Stimulated activated CD8-positive, alpha-beta memory T cell treated with anti-CD3 and anti-CD28 coated beads, Interleukin-7, amount 100 ng/mL, for 24 hours (primary cell): Measurements from ENCODE around the gene HOXB4.

Experiments
- DNase-seq: peaks from one replicate; pipeline ENCODE4 v3.0.0-alpha.2; 2020; ENCODE audit warnings: low read depth

The HOXB4 gene

GRCh38 chr17:48589831-48590606, 11.9 kb upstream of the HOXB4 start, which contains the start of gene HOXB3:
Gene HOXB3, minus strand, starts transcription at chr17:48590241. Its CDS starts 37,767 bp downstream, at chr17:48552474.
- DNase-seq, result no peak

DNA sequence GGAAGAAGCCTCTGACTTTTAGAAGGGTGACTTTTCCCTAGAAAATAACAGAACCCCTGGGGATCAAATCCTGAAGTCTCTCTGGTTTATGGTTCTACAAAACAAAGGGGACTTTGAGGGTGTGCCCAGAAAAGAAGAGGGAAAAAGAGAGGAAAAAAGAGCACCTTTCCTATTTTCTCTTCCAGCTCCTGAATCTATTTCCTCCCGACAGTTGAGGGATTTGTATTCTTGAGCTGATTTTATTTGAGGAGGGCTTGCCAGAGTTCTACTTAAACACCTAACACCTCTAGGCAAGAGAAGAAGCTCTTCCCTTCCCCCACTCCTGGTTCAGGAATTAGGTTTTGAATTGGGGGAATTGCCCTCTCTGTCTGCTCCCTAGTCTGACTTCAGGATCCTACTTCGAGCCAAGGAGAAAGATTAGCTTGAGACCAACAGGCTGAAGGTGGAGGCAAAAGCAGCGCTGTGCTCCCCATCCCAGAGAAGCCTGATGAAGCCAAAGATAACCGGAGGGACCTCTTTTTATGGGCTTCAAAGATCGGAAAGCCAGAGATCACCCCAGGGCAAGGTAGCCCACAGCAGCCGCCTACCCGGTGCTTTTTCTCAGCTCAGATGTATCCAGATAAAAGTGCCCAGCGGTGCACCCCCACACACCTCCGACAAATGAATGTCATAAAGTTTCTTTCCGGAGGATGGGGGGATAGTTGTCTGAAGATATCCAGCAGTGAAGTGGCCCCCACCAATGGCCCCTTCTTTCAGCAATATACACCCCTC, 11.1 kb upstream of the HOXB4 start:
- no peak for DNase-seq

DNA sequence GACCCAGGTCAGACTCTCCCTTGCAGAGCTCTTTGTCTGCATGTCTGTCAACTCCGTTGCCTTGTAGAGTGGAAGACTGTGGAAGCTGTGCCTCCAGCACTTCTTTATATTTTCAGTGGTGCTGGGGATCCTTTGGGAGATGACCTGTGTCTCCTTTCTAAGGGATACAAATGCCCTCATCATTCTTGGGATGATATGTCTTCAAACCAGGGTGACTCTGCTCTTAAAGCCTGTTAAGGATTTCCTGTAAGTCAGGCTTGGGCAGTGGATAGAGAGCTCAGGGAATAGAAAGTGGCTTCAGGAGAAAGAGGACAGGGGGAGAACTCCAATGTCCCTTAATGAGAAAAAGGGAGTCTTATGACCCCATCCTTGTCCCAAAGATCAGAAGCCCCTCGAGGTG, 10.4 kb upstream of the HOXB4 start:
- no peak for DNase-seq

GRCh38 chr17:48588074-48588415, 9.9 kb upstream of the HOXB4 start:
- DNase-seq, result no peak

DNA sequence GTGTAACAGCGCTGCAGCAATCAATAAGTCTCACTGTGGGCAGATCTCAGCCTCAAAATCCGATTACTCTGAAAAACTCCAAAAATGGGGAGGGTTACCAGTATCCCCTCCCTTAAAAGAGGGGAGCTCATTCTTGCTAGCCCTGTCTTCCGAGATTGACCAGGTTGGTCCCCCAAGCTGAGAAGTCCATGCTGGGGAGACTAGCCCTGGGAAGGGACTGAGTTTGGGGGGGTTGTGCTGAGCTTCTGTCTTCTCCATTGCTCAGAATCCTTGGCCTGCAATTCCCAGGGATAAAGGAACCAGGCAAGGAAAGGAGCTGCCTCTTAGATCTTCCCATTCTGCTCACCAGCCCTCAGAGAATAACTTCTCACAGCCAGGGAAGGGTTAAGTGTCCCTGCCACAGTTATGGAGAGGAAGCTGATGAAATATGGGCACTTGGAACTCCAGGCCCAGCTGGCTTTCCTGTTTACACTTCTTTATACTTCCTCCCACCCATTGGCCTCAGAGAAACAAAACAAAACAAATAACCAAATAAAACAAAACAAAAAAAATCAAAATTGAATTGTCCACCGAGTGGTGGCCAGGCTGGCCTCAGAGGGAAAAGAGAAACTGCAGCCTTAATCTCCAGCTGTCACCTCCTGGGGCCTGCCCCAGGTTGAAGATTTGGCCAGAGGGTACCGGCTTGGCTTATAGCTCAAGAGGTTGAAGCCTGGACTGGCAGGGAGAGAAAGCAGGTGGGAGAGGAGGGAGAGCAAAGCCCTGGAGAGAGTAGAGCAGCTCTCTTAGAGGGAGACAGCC, 9.3 kb upstream of the HOXB4 start:
- DNase-seq, result no peak

DNA sequence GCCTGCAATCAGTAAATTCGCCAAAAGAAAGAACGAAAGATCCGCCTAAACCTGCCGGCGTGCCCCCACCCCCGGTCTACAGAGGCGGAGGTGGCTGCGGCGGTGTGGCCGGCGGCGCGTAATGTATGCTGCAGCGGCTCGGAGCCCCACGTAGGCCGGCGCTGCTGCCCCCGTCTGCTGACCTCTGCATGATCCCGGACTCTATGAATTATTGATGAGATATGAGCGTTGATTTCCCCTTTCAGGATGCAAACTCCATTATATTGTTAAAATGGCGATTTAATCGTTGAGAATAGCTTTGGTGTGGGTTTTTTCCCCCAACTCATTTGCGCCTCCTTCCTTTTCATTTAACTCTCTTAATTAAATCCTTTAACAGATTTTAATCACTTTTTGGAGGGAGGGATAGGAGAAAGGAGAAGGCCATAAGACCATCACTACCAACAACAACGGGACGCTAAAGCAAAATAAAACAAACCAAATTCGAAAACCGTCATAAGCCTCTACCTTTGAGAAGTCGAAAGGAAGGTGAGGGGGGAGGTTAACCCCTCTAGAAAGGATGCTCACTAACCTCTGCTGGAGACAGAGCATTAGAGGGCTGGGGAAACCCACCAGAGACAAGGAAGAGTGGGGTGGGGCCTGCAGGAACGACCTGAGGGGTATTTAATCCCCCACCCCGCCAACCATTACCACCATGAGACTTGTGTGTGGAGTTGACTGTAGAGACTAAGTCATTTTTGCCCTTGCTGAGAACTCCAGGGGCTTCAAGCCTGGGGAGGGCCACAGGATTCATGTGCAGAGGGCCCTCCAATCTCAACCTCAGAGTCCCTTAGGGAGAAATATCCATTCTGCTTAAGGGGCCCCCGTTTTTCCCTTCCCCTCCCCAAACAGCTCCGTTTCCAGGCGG, 8.5 kb upstream of the HOXB4 start:
- DNase-seq, result no peak

- DNase-seq, result no peak
Observed at GRCh38 chr17:48584223-48584741, 6.1 kb upstream of the HOXB4 start.

GRCh38 chr17:48583708-48584222, 5.6 kb upstream of the HOXB4 start:
- no peak for DNase-seq

DNA sequence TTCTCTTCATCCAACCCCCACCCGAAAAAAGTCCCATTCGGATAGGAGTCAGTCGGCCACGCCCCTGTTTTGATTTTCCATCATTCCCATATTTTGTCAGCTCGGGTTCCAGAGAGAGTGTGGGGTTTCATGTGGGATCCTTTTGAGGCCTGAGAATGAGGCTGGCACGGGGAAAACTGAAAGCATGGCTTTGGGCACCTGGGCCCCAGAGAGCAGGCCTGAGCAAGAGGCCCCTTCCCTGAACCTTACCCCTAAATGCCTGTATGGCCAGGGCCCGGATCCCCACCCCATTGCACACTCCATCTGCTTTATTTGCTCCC, 4.6 kb upstream of the HOXB4 start:
- DNase-seq, result no peak

DNA sequence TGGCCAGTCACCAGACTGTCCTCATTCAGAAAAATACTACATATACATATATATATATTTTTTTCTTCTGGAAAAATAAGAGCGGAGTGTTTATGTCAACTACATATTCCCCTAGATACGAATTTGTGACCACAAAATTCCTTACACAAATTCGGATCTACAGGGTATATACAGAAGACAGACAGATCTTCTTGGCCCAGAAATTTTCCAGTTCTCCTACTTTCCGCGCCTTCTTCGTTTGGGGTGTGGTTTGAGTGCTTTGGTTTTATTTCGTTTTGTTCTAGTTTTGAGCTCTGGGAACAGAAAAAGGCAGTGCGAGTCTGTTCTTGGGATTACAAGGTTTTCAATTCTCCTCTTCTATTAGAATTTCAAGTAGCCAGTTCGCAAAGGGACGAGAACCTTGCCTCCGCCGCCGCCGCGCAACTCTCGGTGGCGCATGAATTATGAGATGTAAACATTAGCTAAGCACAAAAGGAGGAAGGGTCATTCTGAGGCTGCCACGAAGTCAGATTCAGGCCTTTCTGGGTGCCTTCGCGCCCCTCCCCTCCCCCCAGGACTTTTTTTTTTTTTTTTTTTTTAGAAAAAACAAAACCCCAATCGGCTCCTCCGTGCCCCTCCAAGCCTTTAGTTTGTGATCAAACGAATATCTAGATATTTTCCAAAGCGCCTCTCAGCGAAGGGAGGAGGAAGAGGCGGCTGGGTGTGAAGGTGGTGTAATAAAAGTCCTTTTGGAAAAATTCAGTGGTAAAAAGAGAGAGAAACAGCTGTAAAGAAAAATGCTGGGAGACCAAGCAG, 1.8 kb upstream of the HOXB4 start:
- DNase-seq, result no peak

DNA sequence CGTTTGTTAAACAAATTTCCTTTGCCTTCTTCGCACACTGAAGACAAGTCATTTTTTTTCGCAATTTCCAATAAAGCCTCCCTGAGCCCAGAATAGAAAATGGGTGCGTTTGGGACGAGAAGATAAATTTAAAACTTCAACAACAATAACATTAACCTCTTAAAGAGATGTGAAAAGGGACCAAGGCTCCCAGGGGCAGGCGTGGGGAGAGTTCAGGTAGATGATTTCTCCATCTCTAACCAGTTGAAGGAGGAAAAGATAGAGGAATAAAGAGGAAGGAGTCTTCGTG, 1.3 kb upstream of the HOXB4 start:
- no peak for DNase-seq

- no peak for DNase-seq
Observed at GRCh38 chr17:48578616-48579470, 693 bp upstream of the HOXB4 start.

DNA sequence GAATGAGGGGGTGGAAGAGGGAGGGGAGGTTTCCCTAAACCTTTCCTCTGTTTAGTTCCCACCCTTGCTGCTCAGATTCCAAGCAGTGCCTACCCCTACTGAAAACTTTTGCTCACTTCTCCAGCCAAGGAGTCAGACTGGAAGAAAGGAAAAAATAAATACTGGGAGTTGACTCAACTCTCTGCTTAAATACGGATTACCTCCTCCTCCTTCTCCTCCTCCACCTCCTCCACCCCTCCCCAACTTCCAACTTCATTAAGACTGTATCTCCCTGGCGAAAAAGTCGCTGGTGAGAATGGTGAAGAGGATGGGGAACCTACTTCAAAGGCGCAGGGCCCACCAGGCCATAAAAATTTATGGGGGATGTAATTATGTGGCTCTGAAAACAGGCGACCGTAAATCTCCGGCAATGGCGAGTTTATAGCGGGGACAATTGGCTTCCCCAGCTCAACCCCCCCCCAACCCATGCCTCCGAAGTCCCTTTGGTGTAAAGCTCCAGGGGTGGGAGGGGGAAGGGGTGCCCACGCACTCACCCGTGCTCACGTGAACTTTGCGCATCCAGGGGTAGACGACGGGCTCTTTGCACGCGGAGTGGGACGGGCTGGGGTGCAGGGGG, 712 bp downstream of the HOXB4 start:
- DNase-seq, result no peak

DNA sequence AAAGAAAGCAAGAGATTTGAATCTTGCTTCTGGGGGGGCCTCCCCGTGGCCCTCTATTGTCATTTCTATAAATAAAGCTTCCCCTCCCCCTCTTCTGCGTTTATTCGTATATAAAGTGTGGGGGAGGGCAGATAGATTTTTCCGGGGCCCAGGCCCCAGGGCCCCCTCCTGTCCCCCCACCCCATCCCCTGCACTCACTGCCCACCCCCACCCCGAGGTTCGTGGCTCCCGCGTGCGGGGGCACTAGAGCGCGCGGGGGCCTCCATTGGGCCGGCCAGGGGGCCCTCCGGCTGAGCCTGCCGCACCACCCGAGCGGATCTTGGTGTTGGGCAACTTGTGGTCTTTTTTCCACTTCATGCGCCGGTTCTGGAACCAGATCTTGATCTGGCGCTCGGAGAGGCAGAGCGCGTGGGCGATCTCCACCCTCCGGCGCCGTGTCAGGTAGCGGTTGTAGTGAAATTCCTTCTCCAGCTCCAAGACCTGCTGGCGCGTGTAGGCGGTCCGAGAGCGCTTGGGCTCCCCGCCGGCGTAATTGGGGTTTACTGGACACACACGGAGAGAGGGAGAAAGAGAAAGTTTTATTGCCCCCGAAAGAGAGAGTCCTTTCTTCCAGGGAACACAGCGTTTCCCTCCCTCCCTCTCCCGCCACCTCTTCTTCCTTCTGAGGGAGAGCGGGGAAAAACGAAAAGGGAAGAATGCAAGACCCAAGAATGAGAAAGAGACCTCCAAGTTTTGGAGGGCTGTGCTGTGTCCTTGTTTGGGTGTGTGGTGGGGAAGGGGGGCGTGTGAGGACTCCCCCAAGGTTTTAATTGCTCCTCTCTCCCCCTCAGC, 1.5 kb downstream of the HOXB4 start:
- DNase-seq, result no peak

DNA sequence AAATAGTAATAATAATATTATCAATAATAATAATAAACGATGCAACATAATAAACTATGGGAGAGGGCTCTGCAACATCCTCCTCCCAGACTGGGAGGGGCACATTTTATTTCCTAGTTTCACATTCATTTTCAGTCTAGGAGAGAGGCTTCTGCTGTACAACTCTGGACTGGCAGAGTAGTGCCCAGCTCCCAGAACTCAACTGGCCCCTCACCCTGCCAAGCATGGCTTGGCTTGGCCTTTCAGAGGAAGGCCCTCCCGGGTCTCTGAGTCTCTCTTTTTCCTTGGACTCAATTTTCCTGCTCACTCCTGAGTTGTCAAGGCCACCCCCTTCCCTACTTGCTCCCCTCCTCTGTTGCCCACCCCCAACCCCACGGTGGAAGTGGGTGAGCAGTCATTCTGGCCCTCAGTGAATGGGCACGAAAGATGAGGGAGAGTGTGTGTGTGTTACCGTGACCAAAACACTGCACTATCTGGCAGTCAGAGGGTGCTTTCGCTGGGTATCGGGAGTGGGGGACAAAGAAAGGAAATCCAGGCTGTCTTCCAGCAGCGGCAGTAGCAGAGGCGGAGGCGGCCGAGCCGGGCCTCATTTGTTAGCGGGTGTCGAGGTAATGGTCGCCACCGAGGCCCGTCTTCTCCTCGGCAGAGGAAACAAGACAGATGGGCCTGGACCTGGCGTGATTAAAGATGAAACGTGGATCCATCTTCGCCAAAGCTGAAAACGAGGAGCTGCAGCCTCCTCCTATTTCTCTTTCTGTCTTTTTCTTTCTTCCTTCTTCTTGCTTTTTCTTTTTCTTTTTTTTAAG, 2.3 kb downstream of the HOXB4 start:
- no peak for DNase-seq

- DNase-seq, result no peak
Observed at GRCh38 chr17:48575066-48575582, 3.0 kb downstream of the HOXB4 start.

DNA sequence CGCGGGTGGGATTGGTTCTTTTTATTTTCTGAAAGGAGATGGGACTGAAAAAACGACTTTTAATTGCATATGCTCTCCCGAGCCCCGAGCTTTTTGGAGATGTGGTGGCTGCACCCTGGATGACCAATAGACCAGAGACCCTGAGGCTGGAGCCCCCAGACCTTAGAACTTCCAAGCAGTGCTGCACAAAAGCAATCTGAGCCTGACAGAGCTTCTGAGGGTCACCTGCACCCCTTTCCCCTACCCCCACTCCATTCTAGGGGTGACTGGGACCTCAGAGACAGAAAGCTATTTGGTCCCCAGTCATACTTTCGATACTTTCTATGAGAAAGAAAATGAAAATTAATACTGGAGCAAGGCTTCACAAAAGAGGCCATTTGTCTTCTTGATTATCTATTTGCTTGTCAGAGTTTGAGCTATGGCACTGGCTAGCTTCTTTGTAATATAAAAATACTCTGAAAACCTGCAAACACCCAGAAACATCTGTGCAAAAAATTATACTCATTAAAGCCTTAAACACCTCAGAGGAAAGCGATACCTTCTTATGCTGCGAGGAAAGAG, 3.6 kb downstream of the HOXB4 start:
- no peak for DNase-seq
